Vein endothelial cell (primary cell): ENCODE data around the gene WDR64. TPM values are rescaled to one million over a fixed set of nuclear protein-coding genes. Genes with fewer than 3 reads are reported as not detected.

ENCODE experiments used
- total RNA-seq: library from RNA; depleted of rRNA; stranded (reverse); fragments of >200 nt; gene quantifications from 2 replicates; pipeline ENCODE4 v1.2.3, GENCODE V29; 2012

The WDR64 gene
- not detected in 2 replicates for total RNA-seq

DNA sequence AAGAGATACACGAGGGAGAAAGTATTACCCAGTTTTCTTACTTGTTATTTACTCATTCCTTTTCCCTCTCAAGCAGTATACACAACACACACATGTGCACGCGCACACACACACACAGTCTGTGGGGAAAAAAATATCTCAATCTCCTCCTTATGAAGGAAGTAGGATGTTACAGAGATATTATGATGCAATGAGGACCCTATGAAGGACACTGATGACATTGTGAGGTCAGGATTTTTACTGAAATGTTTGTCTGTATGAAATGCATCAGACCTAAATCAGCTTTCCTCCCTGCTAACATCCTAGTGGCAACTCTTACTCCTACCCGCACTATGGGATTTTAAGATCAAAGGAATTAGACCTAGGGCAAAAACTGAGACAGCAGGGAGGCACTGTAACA, at the start of gene WDR64:
Gene WDR64 (plus strand): TSS at position 270 of the 400 bp plus-strand sequence. CDS start 204 bp downstream, outside the sequence.

DNA sequence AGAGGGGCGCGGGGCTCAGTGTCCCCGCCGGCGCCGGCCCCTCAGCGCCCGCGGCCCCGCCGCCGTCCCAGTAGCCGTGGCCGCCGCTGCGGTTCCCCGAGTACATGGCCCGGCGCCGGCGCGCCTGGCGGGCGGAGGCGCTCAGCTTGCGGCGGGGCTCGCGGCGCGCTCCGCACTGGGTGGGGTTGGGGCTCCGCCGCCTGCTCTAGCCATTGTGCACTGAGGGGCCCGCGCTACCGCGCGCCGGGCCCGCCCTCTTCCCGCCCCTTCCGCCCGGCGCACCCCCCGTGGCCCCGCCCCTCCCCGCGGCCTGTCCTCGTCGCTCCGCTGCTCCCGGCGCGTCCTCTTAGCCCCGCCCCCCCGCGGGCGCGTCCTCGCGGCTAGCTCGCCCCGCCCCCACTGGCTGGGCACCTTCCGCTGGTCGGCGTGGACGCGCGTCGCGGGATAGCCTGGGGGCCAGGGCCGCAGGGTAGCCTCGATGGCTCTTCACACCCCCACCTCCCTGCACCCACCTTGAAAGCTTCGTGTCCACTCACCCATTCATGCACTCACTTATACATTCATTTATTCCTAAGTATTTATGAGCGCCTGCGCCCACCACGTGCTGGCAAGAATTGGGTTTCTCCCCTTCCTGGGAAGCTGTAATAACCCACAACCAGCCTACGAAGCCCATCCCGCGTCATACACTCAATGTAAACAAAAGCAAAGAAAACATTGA, 11.8 kb upstream of the WDR64 start, which contains the start of the genes CHML and OPN3:
Gene CHML (minus strand): TSS at position 221 of the 718 bp plus-strand sequence. CDS start 4,603 bp downstream, outside the sequence.
Gene OPN3 (minus strand): TSS at position 221 of the 718 bp plus-strand sequence. CDS start 115 bp downstream, at position 106.

DNA sequence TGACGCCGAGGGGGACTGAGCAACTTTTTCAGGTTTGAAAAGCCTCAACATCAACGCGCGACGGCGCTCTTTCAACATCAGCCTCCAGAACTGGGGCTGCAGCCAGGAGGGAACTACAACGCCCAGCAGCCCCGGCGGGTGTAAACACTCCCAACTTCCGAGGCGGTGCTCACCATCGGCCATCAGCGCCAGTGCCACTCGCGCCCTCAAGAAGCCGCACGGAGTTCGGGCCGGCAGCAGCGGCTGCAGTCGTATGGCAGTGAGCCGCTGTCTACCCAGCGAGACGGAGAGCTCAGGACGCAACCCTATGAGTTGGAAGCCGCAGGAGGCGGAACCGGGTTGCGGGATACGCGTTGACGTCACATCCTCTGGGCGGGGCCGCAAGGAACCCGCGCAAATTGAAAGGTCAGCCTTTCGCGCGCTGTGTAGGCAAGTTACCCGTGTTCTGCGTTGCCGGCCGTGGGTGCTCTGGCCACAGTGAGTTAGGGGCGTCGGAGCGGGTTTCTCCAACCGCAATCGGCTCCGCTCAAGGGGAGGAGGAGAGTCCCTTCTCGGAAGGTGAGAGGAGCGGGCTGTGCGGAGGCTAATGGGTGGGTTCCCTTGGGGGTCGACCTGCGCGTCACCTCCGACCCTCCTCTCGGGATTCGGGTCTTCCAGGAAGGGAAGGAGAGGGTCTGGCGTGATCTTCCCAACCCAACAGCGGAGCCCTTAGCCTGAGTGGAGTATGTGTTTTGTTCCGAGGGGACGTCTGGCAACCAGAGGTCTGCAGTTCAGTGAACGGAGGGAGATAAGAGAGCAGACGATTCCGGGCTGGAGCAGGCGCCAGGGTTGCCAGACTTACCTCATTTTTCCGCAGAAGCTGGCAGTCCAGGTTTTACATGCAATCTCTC, 196.0 kb downstream of the WDR64 start, which contains the start of gene EXO1:
Gene EXO1 (plus strand): TSS at position 409 of the 890 bp plus-strand sequence. CDS start 2,222 bp downstream, outside the sequence.

Other genes with a start within 250 kb of the WDR64 start
- gene FH, start 132.5 kb upstream of the WDR64 start, total RNA-seq: 125 and 133 TPM in 2 replicates
- not detected in 2 replicates for gene KMO, start 119.9 kb upstream of the WDR64 start, total RNA-seq
- gene CHML, start 11.9 kb upstream of the WDR64 start, total RNA-seq: 20.6 and 26.0 TPM in 2 replicates
- 12.8 and 23.5 TPM in 2 replicates for gene OPN3, start 11.9 kb upstream of the WDR64 start, total RNA-seq
- 4.6 and 11.9 TPM in 2 replicates for gene EXO1, start 195.9 kb downstream of the WDR64 start, total RNA-seq